ENCODE data around the gene DOCK10. TPM values are rescaled to one million over a fixed set of nuclear protein-coding genes. Genes with fewer than 3 reads are reported as not detected.

Gene DOCK10
- total and polyA plus RNA-seq, 10 of the 15 experiments (the other 5 are each of a cell fraction or from before 2014, with no cell fraction given): 16.9 to 120 (median 85.5) TPM

GRCh38 chr2:225090746-225091145 is 48.5 kb upstream of the DOCK10 start:
- no peaks in the 10 kb centered on the region for H3K4me1 ChIP-seq (ENCODE audit: control insufficient read depth, insufficient read depth, low read length)
- POLR2A ChIA-PET: no interaction called here
- intact Hi-C loops (cut with micrococcal nuclease; ENCODE audit: unreplicated experiment) (no loop called here), in situ Hi-C loops (cut with MboI) (no loop called here)
- no peak overlapping the region for H3K27ac ChIP-seq (ENCODE audit: control insufficient read depth, insufficient read depth)
- no peaks in the 10 kb centered on the region for H3K36me3 ChIP-seq (ENCODE audit: control insufficient read depth in 2 of 2, insufficient read depth in 2 of 2, low read length in 1 of 2)
- H4K20me1 ChIP-seq (ENCODE audit: control insufficient read depth, insufficient read depth): no peaks in the 10 kb centered on the region
- H3K9ac ChIP-seq (ENCODE audit: control insufficient read depth, insufficient read depth, low read length): no peak overlapping the region
- no TSS peak for BruUV-seq (replicated peaks)
- RAD21 ChIA-PET (ENCODE audit: unreplicated experiment): no interaction called here
- 22% methylated on average over 3 of the region's 3 CpGs for WGBS (ENCODE audit: insufficient coverage, insufficient replicate concordance, low lambda C conversion rate, missing lambda C conversion rate)
- no peak for TF ChIP-seq PAX8 (IDR thresholded peaks at IDR 0.05)
- H3K79me2 ChIP-seq (ENCODE audit: control insufficient read depth, insufficient read depth, low read length): no peaks in the 10 kb centered on the region
- ATAC-seq: no peak
- CTCF ChIA-PET: no interaction called here
- no peaks in the 10 kb centered on the region; a peak in 1 of 4 replicates for H3K27me3 ChIP-seq (replicated peaks in 1 of 2; ENCODE audit: control insufficient read depth in 2 of 2, insufficient read depth in 2 of 2, low read length in 1 of 2)
- H3K4me3 ChIP-seq: no peak overlapping the region
- H3K4me2 ChIP-seq (ENCODE audit: control insufficient read depth, insufficient read depth): no peak overlapping the region
- no peak for FAIRE-seq
- no peaks in the 10 kb centered on the region; the same call in 2 of the 3 replicates for H3K9me3 ChIP-seq (replicated peaks; ENCODE audit: control insufficient read depth, insufficient read depth, low read length)
- SMC1A ChIA-PET (ENCODE audit: uncharacterized antibody, unreplicated experiment): no interaction called here
- no peak for DNase-seq (ENCODE audit: low read depth, low spot score)
- no peak overlapping the region for H2AFZ ChIP-seq (ENCODE audit: control insufficient read depth, low read depth, low read length)

DNA sequence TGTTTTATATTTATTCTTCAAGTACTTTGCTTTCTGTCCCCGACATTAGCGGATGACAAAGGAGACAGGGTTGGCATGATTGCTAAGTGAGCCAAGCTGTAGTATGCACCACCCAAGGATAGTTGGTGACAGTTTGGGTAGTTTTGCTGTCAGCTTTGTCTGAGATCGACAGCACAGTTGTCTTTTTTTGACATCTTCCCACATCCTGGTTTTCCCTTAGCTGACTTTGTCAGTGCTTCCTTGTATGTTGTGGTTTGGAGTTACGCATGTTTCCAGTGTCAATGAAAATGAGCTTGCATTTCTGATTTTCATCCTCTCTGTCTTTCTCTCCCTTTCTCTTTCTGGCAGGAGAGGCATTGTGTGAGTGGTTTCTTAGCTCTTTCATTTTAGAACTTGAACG is 44.6 kb upstream of the DOCK10 start:
- Histone ChIP-seq H3K27me3 (replicated peaks in 1 of 2; ENCODE audit: control insufficient read depth in 2 of 2, insufficient read depth in 2 of 2, low read length in 1 of 2) (peaks cover 0 to 4% of the 10 kb centered on the region in 2 experiments; a peak in 2 of 4 replicates), H3K4me3 (no peak overlapping the region), H3K9me3 (replicated peaks; ENCODE audit: control insufficient read depth, insufficient read depth, low read length) (no peaks in the 10 kb centered on the region; the same call in 2 of the 3 replicates), H3K4me1 (ENCODE audit: control insufficient read depth, insufficient read depth, low read length) (no peaks in the 10 kb centered on the region), H4K20me1 (ENCODE audit: control insufficient read depth, insufficient read depth) (no peaks in the 10 kb centered on the region), H2AFZ (ENCODE audit: control insufficient read depth, low read depth, low read length) (no peak overlapping the region), H3K79me2 (ENCODE audit: control insufficient read depth, insufficient read depth, low read length) (no peaks in the 10 kb centered on the region), H3K36me3 (ENCODE audit: control insufficient read depth in 2 of 2, insufficient read depth in 2 of 2, low read length in 1 of 2) (no peaks in the 10 kb centered on the region), H3K27ac (ENCODE audit: control insufficient read depth, insufficient read depth) (no peak overlapping the region), H3K9ac (ENCODE audit: control insufficient read depth, insufficient read depth, low read length) (no peak overlapping the region), H3K4me2 (ENCODE audit: control insufficient read depth, insufficient read depth) (no peak overlapping the region)
- FAIRE-seq (no peak), ATAC-seq (no peak), DNase-seq (ENCODE audit: low read depth, low spot score) (no peak)
- WGBS (ENCODE audit: insufficient coverage, insufficient replicate concordance, low lambda C conversion rate, missing lambda C conversion rate): 41% methylated on average over 5 of the region's 5 CpGs
- no TSS peak for BruUV-seq (replicated peaks)
- CTCF ChIA-PET: interaction anchor here (1.2 kb wide), 1 partner anchor 83 kb away, joined by 3 read pairs; no protein-coding TSS in a partner anchor
- intact Hi-C loops (cut with micrococcal nuclease; ENCODE audit: unreplicated experiment) (no loop called here), in situ Hi-C loops (cut with MboI) (no loop called here)
- RAD21 ChIA-PET (ENCODE audit: unreplicated experiment): interaction anchor here (0.5 kb wide), 1 partner anchor 88 kb away, joined by 3 read pairs; no protein-coding TSS in a partner anchor
- SMC1A ChIA-PET (ENCODE audit: uncharacterized antibody, unreplicated experiment): no interaction called here
- POLR2A ChIA-PET: no interaction called here
- TF ChIP-seq RELA (IDR thresholded peaks at IDR 0.05; ENCODE audit: borderline replicate concordance, partially characterized antibody): no peak
- no peak for TF ChIP-seq CHD2 (IDR thresholded peaks at IDR 0.05; ENCODE audit: borderline replicate concordance, low read depth, low read length)
- TF ChIP-seq GATAD2B (conservative IDR thresholded peaks at IDR 0.05; ENCODE audit: low read depth): no peak
- TF ChIP-seq WRNIP1 (IDR thresholded peaks at IDR 0.05; ENCODE audit: borderline replicate concordance, low read depth, low read length): no peak
- no peak for TF ChIP-seq STAT1 (conservative IDR thresholded peaks at IDR 0.05)
- TF ChIP-seq SIN3A (IDR thresholded peaks at IDR 0.05; ENCODE audit: low read depth, low read length): no peak
- TF ChIP-seq IKZF1 (conservative IDR thresholded peaks at IDR 0.05): no peak
- TF ChIP-seq, protein P1, sequence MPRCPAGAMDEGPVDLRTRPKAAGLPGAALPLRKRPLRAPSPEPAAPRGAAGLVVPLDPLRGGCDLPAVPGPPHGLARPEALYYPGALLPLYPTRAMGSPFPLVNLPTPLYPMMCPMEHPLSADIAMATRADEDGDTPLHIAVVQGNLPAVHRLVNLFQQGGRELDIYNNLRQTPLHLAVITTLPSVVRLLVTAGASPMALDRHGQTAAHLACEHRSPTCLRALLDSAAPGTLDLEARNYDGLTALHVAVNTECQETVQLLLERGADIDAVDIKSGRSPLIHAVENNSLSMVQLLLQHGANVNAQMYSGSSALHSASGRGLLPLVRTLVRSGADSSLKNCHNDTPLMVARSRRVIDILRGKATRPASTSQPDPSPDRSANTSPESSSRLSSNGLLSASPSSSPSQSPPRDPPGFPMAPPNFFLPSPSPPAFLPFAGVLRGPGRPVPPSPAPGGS (IDR thresholded peaks at IDR 0.05; ENCODE audit: borderline replicate concordance, insufficient read depth, low read depth, low read length, poor library complexity, severe bottlenecking): no peak
- no peak for TF ChIP-seq REST (IDR thresholded peaks at IDR 0.05; ENCODE audit: low read depth, low read length)
- TF ChIP-seq E2F4 (IDR thresholded peaks at IDR 0.05; ENCODE audit: low read depth, low read length): no peak
